ENCODE measurements around the gene HASPIN.

Gene HASPIN

GRCh38 chr17:3771140-3771539 is 47.4 kb downstream of the HASPIN start:
- Mint-ChIP-seq H3K36me3 (ENCODE audit: low read depth) (no peaks in the 10 kb centered on the region), H3K4me3 (no peak overlapping the region)
- intact Hi-C loops (cut with micrococcal nuclease): no loop called here

GRCh38 chr17:3772764-3773163 is 49.1 kb downstream of the HASPIN start:
- Mint-ChIP-seq H3K9me3 (no peaks in the 10 kb centered on the region), H3K36me3 (ENCODE audit: low read depth) (no peaks in the 10 kb centered on the region), H3K27ac (no peak overlapping the region), H3K4me1 (ENCODE audit: low read depth) (peaks cover 22% of the 10 kb centered on the region), H3K4me3 (no peak overlapping the region), H3K27me3 (peaks cover 3% of the 10 kb centered on the region)
- intact Hi-C loops (cut with micrococcal nuclease): no loop called here

More at GRCh38 chr17:3771140-3771539, 47.4 kb downstream of the HASPIN start:
- Mint-ChIP-seq H3K9me3 (no peaks in the 10 kb centered on the region), H3K27ac (no peak overlapping the region), H3K4me1 (ENCODE audit: low read depth) (peaks cover 23% of the 10 kb centered on the region), H3K27me3 (peaks cover 3% of the 10 kb centered on the region)

- H3K36me3 Mint-ChIP-seq (ENCODE audit: low read depth): no peaks in the 10 kb centered on the region
- intact Hi-C loops (cut with micrococcal nuclease): no loop called here
- no peaks in the 10 kb centered on the region for H3K9me3 Mint-ChIP-seq
- H3K27me3 Mint-ChIP-seq: peaks cover 2% of the 10 kb centered on the region
- no peak overlapping the region for H3K4me3 Mint-ChIP-seq
- peaks cover 20% of the 10 kb centered on the region for H3K4me1 Mint-ChIP-seq (ENCODE audit: low read depth)
- no peak overlapping the region for H3K27ac Mint-ChIP-seq
Measured at GRCh38 chr17:3773511-3773910, 49.8 kb downstream of the HASPIN start.

- Mint-ChIP-seq H3K4me1 (ENCODE audit: low read depth) (peaks cover 17% of the 10 kb centered on the region), H3K36me3 (ENCODE audit: low read depth) (no peaks in the 10 kb centered on the region), H3K4me3 (no peak overlapping the region), H3K27ac (no peak overlapping the region), H3K9me3 (no peaks in the 10 kb centered on the region), H3K27me3 (peaks cover 1% of the 10 kb centered on the region)
- intact Hi-C loops (cut with micrococcal nuclease): no loop called here
Measured at GRCh38 chr17:3773966-3774365, 50.3 kb downstream of the HASPIN start.
